Thyroid gland (tissue), 4 donors: ENCODE data around the gene HYAL4.
"Not testable (repeated sequence)": the region's sequence is repeated elsewhere in the genome, so short reads cannot be mapped to it uniquely, and the experiment has no call there.

Experiments used
- CTCF ChIP-seq, 6 experiments: fragments of 200-600 bp in 3 of 6; fragments of 450-650 bp in 3 of 6; sonication (generic) in 3 of 6; IDR thresholded peaks; one replicate each; pipeline ENCODE4 v1.5.1; 2016 to 2019; ENCODE audit warnings: antibody characterized with exemption in 6 of 6, mild to moderate bottlenecking in 2 of 6, inconsistent platforms in 1 of 6, moderate library complexity in 1 of 6
- POLR2A ChIP-seq, 2 donors: fragments of 450-650 bp; IDR thresholded peaks; one replicate each; pipeline ENCODE4 v1.6.1; 2017; ENCODE audit warnings: antibody characterized with exemption in 2 of 2, mild to moderate bottlenecking in 2 of 2, moderate library complexity in 1 of 2

- TF ChIP-seq CTCF, POLR2A (IDR thresholded peaks at IDR 0.05): not testable (repeated sequence)
Observed at GRCh38 chr7:123851404-123851803, 6.4 kb downstream of the HYAL4 start.
